GM19238 (cell line): ENCODE results near the gene HPSE2.
A peak's percentile ranks its signal among the peaks of the same experiment; 100 is the strongest.

Experiments
- DNase-seq: peaks from one replicate; pipeline ENCODE4 v3.0.0; 2011; ENCODE audit warnings: low spot score; ENCODE audit not compliant: insufficient read length

Gene HPSE2

DNA sequence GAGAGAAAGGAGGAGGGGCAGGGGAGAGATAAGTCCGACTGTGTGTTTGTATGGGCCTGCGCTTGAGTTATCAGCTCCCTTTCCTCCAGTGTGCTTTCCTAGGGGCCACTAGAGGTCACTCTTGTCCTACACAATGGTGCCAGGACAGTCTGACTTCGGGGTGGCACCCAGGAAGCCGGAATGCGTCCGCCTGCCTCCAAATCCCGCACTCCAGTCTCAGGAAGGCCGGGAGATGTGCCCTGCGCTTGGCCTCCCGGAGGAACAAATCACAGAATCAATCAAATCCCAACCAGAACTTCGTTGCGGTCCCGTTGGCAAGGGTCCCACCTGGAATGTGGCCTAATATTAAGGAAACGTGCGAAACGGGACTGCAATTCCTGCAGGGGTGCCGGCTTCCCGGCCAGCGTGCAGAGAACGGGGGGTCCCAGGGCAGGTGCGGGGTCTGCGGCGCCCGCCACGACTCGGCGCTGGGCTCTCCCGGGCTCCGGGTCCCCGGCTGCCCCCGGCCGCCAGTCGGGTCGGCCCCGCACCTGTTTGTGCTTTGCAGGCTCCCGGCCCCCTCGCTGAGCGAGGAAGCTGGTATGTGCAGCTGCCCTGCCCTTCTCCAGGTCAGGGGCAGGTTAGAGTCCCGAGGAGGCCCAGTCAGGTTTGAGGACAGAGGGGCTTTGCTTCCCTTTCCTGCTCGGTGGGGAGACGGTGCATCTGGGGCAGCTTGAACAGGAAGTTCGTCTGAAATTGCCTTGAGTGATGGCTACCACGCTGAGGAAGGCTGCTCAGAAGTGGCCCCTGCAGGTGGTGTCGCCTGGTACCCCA is 767.9 kb downstream of the HPSE2 start:
- peak; percentile 77 for DNase-seq

DNA sequence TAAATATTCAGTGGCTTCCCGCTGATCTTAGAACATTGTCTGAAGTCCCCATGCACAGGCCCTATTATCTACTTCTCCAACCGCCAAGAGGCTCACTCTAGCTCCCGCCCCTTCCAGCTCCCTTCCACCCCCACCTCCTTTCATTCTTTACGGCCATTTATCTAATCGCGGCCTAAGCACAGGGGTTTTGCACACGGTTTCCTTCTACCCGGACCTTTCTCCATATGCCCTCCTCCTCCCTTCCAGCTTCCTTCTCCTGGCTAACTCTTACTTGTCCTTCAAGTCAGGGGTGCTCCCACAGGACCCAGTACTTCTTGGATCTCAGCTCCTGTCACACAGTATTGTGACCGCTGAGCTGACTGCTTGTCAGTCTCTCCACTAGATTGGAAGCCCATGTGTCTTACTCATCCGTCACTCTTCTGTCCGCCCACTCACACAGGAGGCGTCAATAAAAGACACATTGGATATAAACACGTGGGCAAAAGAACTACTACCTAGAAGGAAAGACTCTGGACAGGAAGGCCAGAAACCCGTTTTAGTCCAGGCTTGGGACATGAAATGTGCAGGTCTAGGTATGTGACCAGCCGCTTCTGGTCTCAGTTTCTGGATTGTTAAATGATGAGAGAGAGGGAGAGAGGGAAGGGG is 768.7 kb downstream of the HPSE2 start:
- DNase-seq = no peak

DNA sequence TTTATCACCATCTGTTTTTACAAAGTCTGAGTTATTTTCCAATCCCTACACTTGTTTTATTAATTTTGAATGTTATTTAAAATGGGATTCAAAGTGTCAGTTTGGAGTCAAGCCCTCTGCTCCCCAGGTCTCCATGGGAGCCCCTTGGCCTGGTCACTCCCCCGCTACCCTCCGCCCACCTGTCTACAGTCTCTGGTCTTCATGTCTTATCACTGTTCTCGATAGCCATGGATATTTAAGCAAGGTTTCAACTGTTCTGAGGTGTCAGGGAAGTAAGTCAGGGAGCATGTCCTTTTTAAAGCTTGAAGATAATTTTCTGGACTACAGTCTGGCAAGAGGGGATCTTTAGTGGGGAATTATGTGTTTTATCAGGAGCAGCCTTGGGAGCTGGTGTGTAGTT is 769.8 kb downstream of the HPSE2 start:
- no peak for DNase-seq

DNA sequence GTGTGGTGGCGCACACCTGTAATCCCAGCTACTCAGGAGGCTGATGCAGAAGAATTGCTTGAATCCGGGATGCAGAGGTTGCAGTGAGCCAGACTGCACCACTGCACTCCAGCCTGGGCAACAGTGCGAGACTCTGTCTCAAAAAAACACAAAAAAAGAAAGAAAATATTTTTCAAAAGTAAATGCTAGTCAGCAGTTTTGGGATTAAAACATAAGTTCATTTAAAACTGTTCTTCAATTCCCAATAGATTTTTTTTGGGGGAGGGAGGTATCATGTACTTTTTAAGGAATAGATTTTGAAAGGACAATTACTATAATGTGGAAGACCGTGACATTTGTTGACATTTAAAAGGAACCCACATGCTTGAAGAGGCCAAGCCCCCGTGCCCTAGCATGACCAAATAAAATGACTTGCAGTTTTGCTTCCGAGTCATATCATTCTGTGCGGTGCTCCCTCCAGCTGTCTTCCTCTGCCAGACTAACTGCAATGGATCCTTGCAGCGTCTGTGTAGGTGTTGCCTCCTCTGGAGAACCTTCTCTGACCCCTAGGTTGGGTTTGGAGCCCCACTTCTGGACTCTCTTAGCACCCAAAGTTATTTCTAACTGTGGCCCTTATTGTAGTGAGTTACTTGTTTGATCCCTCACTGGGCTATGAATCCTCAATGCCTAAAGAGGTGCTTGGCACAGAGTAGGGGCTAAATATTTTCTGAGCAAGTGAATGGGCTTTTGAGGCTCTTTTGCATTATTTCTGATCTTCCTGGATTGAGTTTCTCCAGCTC is 771.5 kb downstream of the HPSE2 start:
- DNase-seq = no peak

GRCh38 chr10:98463016-98463415 is 772.6 kb downstream of the HPSE2 start:
- DNase-seq = no peak

GRCh38 chr10:98461500-98461842 is 774.2 kb downstream of the HPSE2 start:
- no peak for DNase-seq

- DNase-seq = no peak
These were observed 774.7 kb downstream of the HPSE2 start for GRCh38 chr10:98460837-98461499.

DNA sequence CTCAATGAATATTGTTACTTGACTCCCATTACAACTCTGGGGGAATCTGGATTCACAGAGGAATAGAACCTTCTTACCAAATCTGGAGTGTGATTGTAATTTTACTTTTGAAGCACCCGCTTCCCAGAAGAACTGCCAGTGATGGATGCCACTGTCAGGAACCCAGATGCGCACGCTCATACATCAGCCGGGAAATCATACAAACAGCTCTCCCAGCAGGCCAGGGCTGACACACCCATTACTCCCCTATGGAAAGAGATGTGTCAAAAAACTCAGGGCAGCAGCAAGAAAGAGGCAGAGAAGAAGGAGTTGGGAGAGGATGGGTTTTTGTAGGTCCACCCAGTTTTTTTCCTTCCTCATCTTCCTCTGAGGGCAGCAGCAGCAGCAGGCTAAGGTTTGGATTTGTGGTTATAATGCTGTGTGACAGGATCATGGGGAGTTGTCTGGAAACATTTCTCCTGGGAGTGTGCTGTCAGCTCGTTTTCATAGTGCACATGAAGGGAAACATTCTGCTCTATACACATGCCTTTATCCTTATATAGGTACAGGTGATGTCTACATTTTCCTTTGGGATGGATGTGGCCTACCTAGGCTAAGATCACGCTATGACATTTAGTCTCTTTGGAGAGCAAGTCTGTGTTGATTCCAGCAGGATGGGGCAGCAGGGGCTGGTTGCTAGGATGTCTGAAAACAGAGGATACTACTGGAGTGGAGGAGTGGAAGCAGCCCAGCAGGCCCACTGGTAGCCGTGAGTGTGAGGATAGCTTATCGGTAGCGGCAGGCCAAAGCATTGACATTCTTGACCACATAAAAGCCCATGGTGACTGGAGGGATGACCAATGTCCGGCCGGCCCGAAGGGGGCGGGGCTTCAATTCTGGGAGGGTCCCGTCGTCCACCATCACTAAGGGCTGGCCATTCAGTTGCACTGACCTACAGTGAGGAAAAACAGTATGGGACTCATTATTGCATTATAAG is 776.6 kb downstream of the HPSE2 start:
- no peak for DNase-seq

GRCh38 chr10:98457721-98458120 is 777.9 kb downstream of the HPSE2 start:
- DNase-seq = no peak

DNA sequence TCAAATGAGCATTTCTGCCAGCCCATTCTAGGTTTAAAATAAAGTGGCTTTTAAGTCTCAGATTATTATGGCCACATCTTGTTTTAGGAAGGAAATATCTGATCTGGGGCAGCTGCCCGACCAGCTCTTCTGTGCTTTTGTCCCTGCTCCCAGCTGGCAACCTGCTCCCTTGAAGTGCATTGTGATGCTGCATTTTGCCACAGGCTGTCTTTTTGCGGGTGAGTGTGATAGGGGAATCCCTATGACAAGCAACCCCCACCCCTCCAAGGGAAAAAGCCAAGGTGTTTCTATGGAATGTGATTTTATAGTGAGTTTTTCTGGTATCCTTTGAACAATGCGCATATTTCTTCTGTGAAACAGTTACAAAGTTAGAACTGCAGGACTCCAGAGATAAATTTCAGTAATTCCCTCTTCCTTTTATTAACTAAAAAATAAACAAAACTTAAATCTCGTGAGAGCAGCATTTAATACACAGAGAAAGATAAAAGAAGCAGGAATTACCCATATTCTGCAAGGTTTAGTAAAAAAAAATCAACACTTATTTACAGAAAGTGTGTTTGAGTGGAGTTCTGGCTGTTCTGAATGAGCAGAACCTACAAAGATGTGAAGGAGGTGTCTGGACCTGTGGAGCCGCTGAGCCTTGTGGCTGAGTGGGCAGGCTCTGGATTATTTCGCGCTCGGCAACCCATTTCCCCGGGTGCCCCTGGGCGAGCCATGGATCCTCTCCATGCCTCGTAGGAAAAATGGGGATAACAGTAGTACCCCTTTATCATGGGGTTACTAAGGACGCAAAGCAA is 778.8 kb downstream of the HPSE2 start:
- DNase-seq = no peak

GRCh38 chr10:98456043-98456570 is 779.5 kb downstream of the HPSE2 start:
- DNase-seq = no peak

GRCh38 chr10:98453729-98454128 is 781.9 kb downstream of the HPSE2 start:
- DNase-seq = no peak

GRCh38 chr10:98450618-98451017 is 785.0 kb downstream of the HPSE2 start:
- DNase-seq = no peak

GRCh38 chr10:98449287-98449686 is 786.4 kb downstream of the HPSE2 start:
- DNase-seq = no peak

DNA sequence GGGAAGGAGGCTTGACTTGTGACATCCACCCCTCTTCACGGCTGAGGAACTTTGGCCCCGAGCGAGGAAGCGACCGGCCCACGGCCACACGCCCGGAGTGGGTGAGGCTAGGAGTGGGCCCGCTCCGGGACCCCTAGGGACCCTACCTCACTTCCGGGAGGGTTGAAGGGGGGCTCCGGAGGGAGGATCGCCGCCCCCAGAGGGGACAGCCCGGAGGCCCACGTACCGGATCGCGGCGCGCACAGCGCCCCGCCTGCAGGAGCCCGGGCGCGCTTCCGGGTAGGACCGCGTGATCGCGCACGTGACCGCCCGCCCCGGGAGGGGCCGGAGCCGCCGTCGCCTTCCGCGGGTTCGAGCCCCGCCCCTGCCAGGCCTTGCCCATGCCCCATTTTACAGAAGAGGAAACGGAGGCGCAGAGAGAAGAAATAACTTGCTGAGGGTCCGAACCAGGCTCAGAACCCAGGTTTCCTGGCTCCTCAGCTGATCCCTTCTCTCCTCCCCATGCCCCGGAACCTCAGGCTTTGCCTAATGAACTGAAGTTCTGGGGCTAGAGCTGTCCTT is 788.9 kb downstream of the HPSE2 start, which contains the start of gene HPS1:
Gene HPS1 (minus strand): TSS at position 275 of the 561 bp plus-strand sequence. CDS start 3,695 bp downstream, outside the sequence.
- peak; percentile 89 for DNase-seq

GRCh38 chr10:98446151-98446660 is 789.4 kb downstream of the HPSE2 start:
- peak; percentile 26 for DNase-seq

GRCh38 chr10:98445200-98445812 is 790.3 kb downstream of the HPSE2 start:
- no peak for DNase-seq

DNA sequence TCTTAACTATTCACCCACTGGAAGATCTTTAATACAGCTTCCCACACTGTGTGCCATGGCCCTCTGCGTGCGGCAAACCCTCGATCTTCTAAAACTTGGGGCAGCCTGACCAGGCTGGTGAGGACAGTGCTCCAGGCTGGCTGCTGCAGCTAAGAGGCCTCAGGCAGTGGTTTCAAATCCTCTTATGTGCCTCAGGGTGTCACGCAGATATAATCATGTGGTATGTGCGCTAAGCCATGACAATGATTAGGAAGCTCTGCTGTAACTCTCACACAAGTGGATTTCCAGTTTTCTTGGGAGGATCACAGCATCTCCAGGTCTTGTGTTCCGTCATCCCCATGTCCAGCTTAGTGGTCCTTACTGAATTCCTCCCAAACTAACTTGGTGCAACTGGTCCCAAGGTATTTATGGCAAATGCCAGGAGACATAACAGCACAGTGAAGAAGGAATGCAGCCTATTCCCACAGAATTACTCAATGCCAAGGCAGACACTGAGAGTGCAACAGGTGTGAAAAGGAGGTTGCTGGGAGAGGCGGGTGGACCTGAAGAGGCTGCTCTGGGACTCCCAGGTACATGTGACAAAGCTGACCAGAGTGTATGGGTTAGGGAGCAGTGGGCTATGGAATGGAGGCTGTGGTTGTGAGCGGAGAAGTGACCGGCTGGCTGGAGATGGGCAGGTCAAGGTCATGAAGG is 791.2 kb downstream of the HPSE2 start:
- no peak for DNase-seq
